ENCODE data around the gene SNRPD1.
"Not testable (repeated sequence)": the region's sequence is repeated elsewhere in the genome, so short reads cannot be mapped to it uniquely, and the experiment has no call there.

Gene SNRPD1

DNA sequence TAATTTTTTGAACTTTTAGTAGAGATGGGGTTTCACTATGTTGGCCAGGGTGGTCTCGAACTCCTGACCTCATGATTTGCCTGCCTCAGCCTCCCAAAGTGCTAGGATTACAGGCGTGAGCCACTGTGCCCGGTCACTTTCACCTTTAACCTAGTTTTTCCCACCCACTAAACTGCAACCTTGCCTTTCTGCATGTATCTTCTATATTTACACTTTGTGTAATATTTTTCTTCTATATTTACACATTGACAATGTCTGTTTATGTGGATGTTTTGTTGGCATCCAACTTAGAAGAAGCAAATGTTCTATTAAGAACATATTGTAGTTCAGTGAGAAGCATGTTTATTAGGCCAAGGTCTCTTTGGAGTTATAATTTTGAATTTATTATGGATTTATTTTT is 26.7 kb downstream of the SNRPD1 start:
- DNase-seq: no peak

DNA sequence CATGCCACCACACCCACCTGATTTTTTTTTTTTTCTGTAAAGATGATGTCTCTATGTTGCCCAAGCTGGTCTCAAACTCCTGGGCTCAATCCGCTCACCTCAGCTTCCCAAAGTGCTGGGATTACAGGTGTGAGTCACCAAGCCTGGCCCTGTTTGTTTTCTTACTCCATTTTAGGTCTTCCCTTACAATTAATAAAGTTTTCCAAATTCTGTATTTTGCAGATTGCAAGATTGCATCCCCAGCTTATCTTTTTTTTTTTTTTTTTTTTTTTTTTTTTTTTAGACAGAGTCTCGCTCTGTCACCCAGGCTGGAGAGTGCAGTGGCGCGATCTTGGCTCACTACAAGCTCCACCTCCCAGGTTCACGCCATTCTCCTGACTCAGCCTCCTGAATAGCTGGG is 28.3 kb downstream of the SNRPD1 start:
- not testable (repeated sequence) for DNase-seq

- no peak for DNase-seq
Observed at GRCh38 chr18:21650311-21650710, 38.2 kb downstream of the SNRPD1 start.

DNA sequence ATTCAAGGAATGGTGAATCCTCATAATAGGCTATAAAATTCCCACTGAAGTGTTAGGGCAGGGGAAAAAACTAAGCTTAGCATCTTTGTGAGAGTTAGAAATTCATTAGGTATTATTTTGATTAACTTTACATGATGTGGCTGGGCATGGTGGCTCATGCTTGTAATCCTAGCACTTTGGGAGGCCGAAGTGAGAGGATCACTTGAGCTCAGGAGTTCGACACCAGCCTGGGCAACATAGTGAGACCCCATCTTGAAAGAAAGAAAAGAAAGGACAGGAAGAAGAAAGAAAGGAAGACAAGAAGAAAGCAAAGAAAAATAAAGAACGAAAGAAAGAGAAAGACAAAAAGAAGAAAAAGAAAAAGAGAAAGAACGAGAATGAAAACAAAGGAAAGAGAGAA is 40.0 kb downstream of the SNRPD1 start:
- no peak for DNase-seq

- DNase-seq: no peak
Observed at GRCh38 chr18:21653361-21653760, 41.2 kb downstream of the SNRPD1 start.

- no peak for DNase-seq
Observed at GRCh38 chr18:21656402-21656801, 44.3 kb downstream of the SNRPD1 start.

DNA sequence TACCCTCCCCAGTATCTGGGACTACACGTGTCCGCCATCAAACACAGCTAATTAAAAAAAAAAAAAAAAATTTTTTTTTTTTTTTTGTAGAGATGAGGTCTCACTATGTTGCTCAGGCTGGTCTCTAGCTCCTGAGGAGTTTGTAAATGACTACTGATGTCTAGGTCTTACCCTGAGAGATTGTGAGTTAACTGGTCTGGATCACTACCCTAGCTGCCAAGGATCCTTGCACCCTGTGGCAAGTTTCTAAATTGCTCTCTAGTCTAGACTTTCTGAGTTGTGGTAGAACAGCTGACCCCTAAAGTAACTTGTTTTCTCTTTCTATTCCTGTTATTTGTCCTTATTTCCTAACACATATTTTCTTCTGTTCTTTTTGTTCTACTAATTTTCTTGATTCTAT is 48.0 kb downstream of the SNRPD1 start:
- DNase-seq: no peak

DNA sequence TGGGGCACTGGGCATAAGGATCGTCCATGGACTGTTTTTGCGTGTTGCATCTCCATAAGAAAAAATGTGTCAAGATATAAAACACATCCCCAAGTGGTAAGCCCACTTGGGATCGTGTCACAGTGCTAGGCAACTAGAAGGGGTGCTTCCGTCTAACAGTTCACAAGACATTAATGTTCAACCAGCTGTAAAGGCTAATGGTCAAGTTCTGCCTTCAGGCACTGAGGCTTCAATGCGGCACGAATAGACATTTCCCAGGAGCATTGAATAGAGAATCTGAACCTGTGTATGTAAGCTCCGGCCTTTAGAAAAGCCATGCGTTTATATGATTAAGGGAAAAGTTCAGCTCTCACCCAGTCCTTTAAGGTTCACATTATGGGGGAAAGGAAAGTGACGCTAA is 50.5 kb downstream of the SNRPD1 start:
- DNase-seq: no peak

DNA sequence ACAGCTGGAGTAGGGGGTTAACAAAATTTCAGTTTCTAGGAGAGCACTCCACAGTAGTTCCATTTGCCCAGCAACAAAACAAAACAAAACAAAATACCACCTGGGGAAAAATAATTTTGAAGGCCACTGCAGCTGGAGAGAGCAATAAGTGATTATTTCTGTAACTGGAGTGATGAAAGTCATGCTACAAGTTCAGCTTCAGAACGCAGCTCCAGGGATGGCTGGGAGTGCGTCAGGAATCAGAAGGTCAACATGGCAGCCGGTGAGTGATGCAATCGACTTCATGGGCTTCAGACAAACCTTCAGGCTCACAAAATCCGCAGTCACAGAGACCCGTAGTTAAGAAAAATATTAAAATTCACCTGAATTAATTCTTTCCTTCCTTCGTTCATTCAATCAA is 51.5 kb downstream of the SNRPD1 start:
- DNase-seq: no peak

DNA sequence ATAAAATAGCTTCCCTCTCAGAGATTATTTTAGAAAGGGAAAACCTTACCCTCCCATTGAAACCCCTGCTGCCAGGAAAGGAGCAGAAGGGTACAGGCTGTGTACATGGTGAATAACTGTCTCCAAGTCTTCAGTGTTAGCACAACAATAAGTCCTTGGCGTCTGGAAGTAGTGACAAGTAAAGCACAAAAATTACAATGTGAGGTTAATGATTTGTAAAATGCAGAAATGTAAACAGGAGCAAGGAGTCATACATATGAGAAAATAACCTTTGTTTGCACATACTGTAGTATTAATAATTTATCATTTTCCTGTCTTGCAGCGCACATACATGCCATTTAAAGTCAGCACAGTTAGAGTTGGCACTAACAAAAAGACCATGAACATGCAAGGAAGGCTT is 52.0 kb downstream of the SNRPD1 start:
- DNase-seq: no peak

DNA sequence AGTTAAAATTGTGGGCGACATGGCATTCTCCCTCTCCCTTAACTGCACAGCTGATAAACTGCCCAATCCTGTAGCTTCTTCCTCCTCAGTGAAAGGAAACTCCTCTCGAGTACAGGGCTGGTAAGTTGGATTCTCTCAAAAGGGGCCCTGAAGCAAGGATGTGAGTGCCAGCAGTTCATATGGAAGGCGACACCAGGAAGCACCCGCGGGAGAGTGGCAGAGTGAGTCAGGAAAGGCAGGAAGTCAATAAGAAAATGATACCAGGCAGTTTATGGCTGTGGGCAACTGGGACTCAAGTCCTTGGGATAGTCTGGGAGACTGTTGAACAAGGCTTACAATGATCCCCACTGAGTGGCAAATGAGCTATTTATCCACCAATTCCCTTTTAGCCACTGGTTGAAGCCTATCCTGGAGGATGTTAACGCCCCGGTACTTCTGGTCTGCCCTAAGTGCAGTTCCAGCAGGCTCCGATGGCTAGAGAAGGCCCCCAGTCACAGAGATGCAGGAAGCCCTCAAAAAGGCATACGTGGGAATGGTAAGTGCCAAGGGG is 57.7 kb downstream of the SNRPD1 start:
- no peak for DNase-seq

DNA sequence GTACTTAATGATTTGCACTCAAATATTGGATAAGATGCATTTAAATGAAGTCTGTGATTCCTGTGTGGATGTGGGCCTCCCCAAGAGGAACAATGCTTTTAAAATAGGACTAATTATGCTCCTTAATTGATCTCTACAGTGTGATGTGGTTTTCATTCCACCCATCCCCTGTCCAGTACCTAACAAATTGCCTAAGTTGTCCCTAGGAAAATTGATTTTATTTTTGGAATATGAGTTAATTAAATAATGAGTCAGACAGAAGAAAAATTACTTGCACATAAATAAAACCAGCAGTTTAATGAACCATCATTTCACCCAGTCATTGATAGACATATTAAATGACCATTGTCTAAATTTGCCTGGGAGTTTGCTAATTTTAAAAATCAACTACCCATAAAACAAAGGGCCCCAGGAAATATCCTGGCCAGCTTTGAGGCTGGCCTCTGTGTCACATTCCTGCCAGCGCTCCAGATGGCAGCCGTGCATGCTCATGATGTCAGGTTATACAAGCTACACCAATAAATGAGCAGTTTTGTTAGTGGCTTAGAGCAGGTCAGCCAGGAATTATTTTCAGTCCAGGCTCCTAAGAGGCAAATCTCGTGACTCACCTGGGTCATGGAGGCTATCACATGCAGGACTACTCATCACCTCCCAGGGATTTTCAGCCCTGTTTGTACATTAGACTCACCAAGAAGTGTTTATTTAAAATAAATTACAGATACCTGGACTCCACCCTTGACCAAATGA is 60.6 kb downstream of the SNRPD1 start:
- DNase-seq: no peak

- not testable (repeated sequence) for DNase-seq
Observed at GRCh38 chr18:21675354-21675753, 63.2 kb downstream of the SNRPD1 start.

- DNase-seq: no peak
Observed at GRCh38 chr18:21678859-21679258, 66.7 kb downstream of the SNRPD1 start.

GRCh38 chr18:21680161-21680560 is 68.0 kb downstream of the SNRPD1 start:
- no peak for DNase-seq

- no peak for DNase-seq
Observed at GRCh38 chr18:21682371-21683051, 70.4 kb downstream of the SNRPD1 start.

All from NCI-H2029 treated with DMSO at 0.1 percent for 48 hours (cell line).